GM06990 (cell line): Measurements from ENCODE around the gene ABCC1.

Experiments used
- DNase-seq: peaks from one replicate; pipeline ENCODE4 v3.0.0-alpha.2; 2011; ENCODE audit not compliant: insufficient read length; ENCODE audit errors: extremely low read depth
- H3K27me3 ChIP-seq: replicated peaks from 2 replicates; pipeline ENCODE4 v1.6.0; 2011; ENCODE audit warnings: low read length; ENCODE audit not compliant: control insufficient read depth, insufficient read depth
- H3K36me3 ChIP-seq: 2 replicates; pipeline ENCODE4 v1.5.1; 2011; ENCODE audit warnings: low read length; ENCODE audit not compliant: control insufficient read depth, insufficient read depth
- H3K4me3 ChIP-seq: replicated peaks from 2 replicates; pipeline ENCODE4 v1.5.1; 2011; ENCODE audit warnings: low read depth, mild to moderate bottlenecking, control low read depth, low read length
- TF ChIP-seq, protein P1 (sequence below): IDR thresholded peaks from 2 replicates; pipeline ENCODE4 v1.5.1; 2011; ENCODE audit warnings: low read length, control low read depth, mild to moderate bottlenecking, inconsistent platforms; ENCODE audit not compliant: insufficient read depth, poor library complexity, severe bottlenecking

The ABCC1 gene

DNA sequence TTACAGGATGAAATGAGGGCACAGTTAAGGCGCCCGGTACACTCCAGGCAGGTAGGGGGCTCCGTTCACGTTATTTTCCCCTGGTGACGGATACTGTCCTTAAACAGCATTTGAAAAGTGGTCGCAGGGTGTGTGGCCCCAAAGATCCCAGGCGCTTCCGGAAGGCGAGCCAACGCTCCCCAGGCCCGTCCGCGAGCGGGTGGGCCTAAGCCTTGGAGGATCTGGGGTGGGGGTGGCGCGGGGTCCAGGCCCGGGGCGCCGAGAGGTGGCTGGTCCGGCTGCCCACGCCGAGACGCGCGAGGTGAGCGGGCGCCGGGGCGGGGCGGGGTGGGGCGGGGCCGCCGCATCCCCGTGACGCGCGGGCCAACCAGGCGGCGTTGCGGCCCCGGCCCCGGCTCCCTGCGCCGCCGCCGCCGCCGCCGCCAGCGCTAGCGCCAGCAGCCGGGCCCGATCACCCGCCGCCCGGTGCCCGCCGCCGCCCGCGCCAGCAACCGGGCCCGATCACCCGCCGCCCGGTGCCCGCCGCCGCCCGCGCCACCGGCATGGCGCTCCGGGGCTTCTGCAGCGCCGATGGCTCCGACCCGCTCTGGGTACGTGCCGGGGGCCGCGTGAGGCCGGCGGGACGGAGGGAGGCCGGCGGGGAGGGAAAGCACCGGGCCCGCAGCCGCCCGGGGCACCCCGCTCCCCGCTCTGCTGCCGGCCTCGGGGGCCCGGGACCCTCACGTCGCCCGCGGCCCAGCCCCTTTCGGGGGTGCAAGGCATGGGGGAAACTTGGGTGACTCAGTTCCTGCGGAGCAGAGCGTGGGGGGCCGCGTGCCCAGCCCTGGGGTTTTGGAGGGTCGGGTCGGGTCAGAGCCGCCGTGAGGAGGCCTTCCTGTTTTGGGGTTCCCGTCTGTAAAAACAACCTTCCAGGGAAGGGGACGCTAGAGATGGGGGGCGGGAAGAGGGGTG lies at the start of gene ABCC1:
TSS of gene ABCC1 (plus strand) at position 407 of the 951 bp plus-strand sequence. CDS start at position 543, 136 bp downstream.
- TF ChIP-seq, protein P1, sequence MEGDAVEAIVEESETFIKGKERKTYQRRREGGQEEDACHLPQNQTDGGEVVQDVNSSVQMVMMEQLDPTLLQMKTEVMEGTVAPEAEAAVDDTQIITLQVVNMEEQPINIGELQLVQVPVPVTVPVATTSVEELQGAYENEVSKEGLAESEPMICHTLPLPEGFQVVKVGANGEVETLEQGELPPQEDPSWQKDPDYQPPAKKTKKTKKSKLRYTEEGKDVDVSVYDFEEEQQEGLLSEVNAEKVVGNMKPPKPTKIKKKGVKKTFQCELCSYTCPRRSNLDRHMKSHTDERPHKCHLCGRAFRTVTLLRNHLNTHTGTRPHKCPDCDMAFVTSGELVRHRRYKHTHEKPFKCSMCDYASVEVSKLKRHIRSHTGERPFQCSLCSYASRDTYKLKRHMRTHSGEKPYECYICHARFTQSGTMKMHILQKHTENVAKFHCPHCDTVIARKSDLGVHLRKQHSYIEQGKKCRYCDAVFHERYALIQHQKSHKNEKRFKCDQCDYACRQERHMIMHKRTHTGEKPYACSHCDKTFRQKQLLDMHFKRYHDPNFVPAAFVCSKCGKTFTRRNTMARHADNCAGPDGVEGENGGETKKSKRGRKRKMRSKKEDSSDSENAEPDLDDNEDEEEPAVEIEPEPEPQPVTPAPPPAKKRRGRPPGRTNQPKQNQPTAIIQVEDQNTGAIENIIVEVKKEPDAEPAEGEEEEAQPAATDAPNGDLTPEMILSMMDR, result no peak
- Histone ChIP-seq H3K27me3 (no peaks in the 10 kb centered on the region), H3K4me3 (peak within 1 kb of the TSS; percentile 81), H3K36me3 (no peaks in the 10 kb centered on the region; the same call in 1 of the 2 replicates)
- DNase-seq, result peak; percentile 65

DNA sequence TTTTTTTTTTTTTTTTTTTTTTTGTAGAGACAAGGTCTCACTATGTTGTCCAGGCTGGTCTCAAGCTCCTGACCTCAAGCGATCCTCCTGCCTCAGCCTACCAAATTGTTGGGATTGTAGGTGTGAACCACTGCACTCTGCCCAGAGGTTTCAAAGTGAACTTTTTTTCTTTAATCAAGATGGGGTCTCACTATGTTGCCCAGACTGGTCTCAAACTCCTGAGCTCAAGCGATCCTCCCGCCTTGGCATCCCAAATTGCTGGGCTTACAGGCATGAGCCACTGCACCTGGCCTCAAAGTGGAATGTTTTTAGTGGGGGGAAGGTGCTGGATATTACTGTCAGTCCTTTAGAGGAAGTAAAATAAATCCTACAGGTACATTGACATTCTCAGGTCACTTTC lies 49.1 kb upstream of the ABCC1 start:
- no peak overlapping the region for H3K4me3 ChIP-seq
- no peak for DNase-seq
- H3K27me3 ChIP-seq, result no peaks in the 10 kb centered on the region
- no peaks in the 10 kb centered on the region for H3K36me3 ChIP-seq
- TF ChIP-seq, protein P1, result no peak

DNA sequence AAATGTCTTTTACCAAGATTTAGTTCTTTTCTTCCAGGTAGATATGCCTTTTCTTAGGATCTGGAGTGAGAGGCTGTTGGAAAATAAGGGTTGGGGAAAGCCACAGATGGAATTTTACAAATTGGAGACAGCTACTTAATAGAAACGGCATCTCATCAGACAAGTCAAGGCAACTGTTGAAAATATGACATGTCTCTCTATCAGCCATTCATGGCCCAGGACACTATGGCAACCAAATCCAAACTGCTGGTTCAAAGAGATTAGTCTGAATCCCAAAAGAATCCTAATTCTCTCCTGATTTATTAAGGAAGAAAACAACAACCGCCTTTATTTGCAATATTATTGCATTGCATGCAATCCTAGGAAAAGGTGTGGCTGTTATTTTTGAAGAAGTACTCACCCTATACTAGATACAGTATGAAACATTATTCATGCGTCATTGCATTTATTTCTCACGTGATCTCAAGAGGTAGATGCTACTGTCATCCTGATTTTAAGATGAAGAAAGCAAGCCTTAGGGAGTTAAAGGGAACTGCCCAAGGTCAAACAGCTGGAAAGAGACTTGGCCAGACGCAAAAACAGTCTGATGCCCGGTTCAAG lies 48.4 kb upstream of the ABCC1 start:
- Histone ChIP-seq H3K36me3 (no peaks in the 10 kb centered on the region), H3K27me3 (no peaks in the 10 kb centered on the region), H3K4me3 (no peak overlapping the region)
- TF ChIP-seq, protein P1, result no peak
- no peak for DNase-seq

DNA sequence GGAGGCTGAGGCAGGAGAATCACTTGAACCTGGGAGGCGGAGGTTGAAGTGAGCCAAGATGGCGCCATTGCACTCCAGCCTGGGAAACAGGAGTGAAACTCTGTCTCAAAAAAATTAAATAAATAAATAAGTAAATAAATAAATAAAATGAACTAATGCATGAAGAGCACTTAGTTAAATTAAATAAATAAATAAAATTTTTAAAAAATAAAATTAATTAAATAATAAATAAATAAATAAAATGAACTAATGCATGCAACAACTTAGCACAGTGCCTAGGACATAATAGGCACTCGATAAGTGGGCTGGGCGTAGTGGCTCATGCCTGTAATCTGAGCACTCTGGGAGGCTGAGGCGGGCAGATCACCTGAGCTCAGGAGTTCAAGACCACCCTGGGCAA lies 45.5 kb upstream of the ABCC1 start:
- Histone ChIP-seq H3K36me3 (no peaks in the 10 kb centered on the region), H3K4me3 (no peak overlapping the region), H3K27me3 (no peaks in the 10 kb centered on the region)
- DNase-seq, result no peak
- TF ChIP-seq, protein P1, result no peak

DNA sequence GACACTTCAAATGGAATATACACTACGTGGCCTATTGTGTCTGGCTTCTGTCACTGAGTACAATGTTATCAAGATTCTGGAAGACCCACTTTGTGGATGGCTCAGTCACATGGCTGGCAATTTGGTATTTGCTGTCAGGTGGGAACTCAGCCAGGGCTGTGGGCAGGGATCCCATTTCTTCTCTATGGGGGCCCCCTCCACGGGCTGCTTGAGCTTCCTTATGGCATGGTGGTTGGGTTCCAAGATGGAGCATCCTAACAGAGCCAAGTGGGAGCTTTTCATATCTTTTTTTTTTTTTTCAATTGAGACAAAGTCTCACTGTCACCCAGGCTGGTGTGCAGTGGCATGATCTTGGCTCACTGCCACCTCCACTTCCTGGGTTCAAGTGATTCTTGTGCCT lies 43.0 kb upstream of the ABCC1 start:
- DNase-seq, result no peak
- Histone ChIP-seq H3K4me3 (no peak overlapping the region), H3K36me3 (no peaks in the 10 kb centered on the region), H3K27me3 (no peaks in the 10 kb centered on the region)
- TF ChIP-seq, protein P1, result no peak
